ENCODE data around the gene SPOCD1. TPM values are rescaled to one million over a fixed set of nuclear protein-coding genes. Genes with fewer than 3 reads are reported as not detected.

Gene SPOCD1
- total RNA-seq, 2 experiments from 2014 or later: 0.79 to 0.91 TPM

DNA sequence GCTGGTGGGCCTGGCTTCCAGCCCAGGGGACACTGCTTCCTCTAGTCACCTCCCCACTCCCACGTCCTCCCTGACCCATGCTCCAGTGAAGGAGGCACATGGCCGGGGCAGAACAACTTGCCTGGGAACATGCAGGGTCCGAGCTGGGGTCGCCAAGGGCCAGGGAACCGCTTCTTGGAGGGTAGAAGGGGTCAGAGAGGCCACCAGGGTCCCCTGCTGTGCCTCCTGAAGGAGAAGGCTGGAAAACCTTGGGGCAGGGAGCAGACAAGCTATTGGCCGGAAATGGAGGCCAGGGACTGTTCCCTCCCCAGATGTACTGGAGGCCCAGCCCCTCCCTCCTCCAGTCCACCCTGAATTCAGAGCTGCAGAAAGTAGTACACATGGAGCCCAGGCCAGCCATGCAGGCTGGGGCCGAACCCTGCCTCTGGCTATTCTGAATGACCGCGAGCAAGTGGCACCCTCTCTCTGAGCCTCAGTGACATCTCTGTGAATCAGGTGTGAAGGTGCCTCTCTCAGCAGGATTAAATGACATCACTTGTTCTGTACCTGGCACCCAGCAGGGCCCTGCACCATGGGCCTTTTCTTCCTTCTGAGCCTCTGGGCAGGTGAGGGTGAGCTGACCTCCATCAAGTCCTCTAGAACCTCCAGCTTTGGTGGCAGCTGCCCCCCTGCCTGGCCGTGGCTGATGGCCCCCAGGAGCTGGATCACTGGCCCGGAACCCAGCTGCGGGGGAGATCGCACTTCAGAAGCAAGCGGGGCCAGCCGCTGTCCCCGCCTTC lies 15.7 kb downstream of the SPOCD1 start:
- intact Hi-C loops (cut with DNase I, micrococcal nuclease): no loop called here
- ATAC-seq (no peak), DNase-seq (peak; percentile 4)
- Mint-ChIP-seq H3K27me3 (no peaks in the 10 kb centered on the region), H3K9me3 (ENCODE audit: low read depth) (no peaks in the 10 kb centered on the region), H3K4me1 (peaks cover 19% of the 10 kb centered on the region), H3K27ac (no peak overlapping the region), H3K4me3 (no peak overlapping the region), H3K36me3 (ENCODE audit: low read depth) (no peaks in the 10 kb centered on the region)
- POLR2A ChIA-PET: no interaction called here
- CTCF ChIA-PET: interaction anchor here (1.2 kb wide), 1 partner anchor 35 kb away, joined by 3 read pairs; no protein-coding TSS in a partner anchor

DNA sequence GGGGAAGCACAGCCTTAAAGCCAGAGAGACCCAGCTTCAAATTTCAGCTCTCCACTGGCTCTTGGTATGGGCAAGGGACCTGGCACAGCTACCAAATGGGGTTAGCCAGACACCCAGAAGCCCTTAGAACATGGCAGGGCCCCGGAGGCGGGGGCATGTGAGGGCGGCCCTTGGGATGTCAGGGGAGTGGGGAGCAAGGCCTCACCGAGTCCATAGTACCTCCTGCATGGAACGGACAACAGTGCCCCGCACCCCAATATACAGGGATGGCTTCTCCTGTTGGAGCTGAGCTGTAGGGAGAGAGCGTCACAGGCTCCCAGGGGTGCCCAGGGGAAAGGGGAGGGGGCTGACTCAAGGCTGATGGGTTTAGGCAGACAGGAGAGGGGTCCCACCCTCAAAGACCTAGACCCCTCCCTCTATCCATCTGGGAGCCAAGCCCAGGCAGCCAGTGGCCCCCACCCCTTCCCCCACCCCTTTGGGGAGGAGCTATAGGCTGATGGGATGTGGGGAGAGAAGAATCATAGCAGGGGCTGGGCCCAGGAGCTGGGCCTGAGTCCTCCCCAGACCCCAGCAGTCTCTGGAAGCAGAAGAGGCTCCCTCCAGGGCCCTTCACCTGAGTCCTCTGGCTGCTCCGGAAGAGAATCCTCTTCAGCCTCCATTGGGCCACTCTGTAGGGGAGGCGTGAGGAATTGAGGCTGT lies 16.5 kb downstream of the SPOCD1 start:
- DNase-seq: peak; percentile 5
- Mint-ChIP-seq H3K36me3 (ENCODE audit: low read depth) (no peaks in the 10 kb centered on the region), H3K27me3 (no peaks in the 10 kb centered on the region), H3K4me1 (peaks cover 19% of the 10 kb centered on the region), H3K9me3 (ENCODE audit: low read depth) (no peaks in the 10 kb centered on the region), H3K4me3 (no peak overlapping the region), H3K27ac (no peak overlapping the region)
- CTCF ChIA-PET: interaction anchor here (1.2 to 2.7 kb wide), 2 partner anchors 10 to 34 kb away, joined by 3 to 16 read pairs; no protein-coding TSS in a partner anchor
- peak; percentile 6 for ATAC-seq
- intact Hi-C loops (cut with DNase I, micrococcal nuclease): no loop called here
- POLR2A ChIA-PET: interaction anchor here (0.6 kb wide), 1 partner anchor 308 kb away, joined by 3 read pairs; the partner anchor contains the start of gene KPNA6

DNA sequence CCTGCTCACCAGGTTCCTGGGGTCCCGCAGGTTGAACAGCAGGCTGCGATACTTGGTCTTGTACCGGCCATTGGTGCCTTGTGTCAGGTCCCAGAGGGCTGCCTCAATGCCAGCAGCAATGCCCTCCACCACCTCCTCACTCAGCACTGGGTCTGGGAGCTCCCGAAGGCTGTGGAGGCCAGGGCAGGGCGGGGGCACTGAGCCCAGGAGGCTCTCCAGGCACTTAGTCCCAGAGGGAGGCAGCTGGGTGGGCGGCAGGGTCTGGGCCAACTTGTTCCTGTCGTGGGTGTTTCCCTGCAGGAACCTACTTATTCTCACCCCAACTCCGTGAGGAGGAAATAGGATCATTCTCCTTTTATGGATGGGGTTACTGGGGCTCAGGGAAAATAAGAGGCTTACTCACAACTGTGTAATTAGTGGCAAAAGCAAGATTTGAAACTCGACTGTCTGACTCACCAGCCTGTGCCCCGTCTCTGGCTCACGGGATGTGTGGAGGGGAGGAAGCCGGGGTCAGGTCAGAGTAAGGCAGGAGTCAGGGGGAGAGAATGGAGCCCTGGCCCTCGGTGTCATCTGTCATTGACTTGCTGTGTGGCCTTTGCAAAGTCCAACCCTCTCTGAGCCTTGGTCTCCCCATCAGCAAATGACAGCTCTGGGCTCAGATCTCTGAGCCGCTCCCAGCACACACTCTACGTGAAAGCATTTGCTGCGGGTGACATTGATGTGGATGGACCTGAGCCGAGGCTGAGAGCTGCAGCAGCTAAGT lies 17.2 kb downstream of the SPOCD1 start:
- ATAC-seq (peak; percentile 98), DNase-seq (peak; percentile 72)
- Mint-ChIP-seq H3K4me1 (peaks cover 17% of the 10 kb centered on the region), H3K4me3 (no peak overlapping the region), H3K9me3 (ENCODE audit: low read depth) (no peaks in the 10 kb centered on the region), H3K27ac (no peak overlapping the region), H3K27me3 (no peaks in the 10 kb centered on the region), H3K36me3 (ENCODE audit: low read depth) (no peaks in the 10 kb centered on the region)
- intact Hi-C loops (cut with DNase I, micrococcal nuclease): no loop called here
- CTCF ChIA-PET: interaction anchor here (0.9 to 2.7 kb wide), 3 partner anchors 9 to 36 kb away, joined by 3 to 16 read pairs (median 4); no protein-coding TSS in a partner anchor
- POLR2A ChIA-PET: interaction anchor here (0.6 kb wide), 1 partner anchor 309 kb away, joined by 3 read pairs; the partner anchor contains the start of gene KPNA6

DNA sequence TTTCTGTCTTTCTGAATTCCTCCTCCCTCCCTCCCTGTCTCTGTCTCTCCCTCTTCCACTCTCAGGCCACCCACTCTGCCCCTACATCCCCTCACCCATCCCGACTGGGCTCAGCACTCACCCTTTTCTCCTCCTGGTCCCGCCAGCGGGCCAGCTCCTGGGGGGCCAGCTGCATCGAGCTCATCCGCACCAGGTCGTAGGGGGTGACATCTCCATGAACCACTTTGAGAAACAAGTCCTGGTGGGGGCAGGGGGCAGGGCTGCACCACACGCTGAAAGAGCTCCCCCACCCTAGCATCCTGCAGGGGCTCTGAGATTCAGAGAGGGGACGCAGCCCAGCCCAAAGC lies 17.8 kb downstream of the SPOCD1 start:
- intact Hi-C loops (cut with DNase I, micrococcal nuclease): no loop called here

DNA sequence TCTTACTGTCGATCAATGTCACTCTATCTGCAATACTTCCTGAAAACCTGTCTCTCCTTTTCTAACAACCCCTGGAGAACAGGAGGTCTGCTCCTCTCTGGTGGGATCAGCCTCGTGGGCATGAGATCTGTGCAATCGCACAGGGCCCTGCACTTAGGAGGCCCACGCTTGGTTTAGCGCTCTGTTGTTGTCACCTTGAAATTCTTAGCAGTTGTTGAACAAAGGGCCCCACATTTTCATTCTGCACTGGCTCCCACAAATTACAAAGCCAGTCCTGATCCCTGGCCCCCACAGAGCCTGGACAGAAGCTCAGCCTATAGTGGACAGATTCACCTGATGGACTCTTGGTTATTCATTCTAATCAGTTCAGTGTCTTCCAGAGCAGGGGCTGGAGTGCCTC lies 18.6 kb downstream of the SPOCD1 start:
- intact Hi-C loops (cut with DNase I, micrococcal nuclease): no loop called here
- H3K9me3 Mint-ChIP-seq (ENCODE audit: low read depth): no peaks in the 10 kb centered on the region
- no peaks in the 10 kb centered on the region for H3K27me3 Mint-ChIP-seq
- CTCF ChIA-PET: interaction anchor here (0.6 to 2.7 kb wide), 3 partner anchors 7 to 138 kb away, joined by 3 to 16 read pairs (median 3); no protein-coding TSS in a partner anchor
- H3K27ac Mint-ChIP-seq: no peak overlapping the region
- no peak overlapping the region for H3K4me3 Mint-ChIP-seq
- DNase-seq (peak; percentile 3), ATAC-seq (no peak)
- H3K4me1 Mint-ChIP-seq: peaks cover 10% of the 10 kb centered on the region
- H3K36me3 Mint-ChIP-seq (ENCODE audit: low read depth): no peaks in the 10 kb centered on the region
- POLR2A ChIA-PET: no interaction called here

More for the DNA sequence above, 17.8 kb downstream of the SPOCD1 start:
- ChIA-PET POLR2A (no interaction called here), CTCF (interaction anchor here (0.6 to 2.7 kb wide), 5 partner anchors 8 to 146 kb away, joined by 3 to 16 read pairs (median 4); no protein-coding TSS in a partner anchor)
- H3K4me1 Mint-ChIP-seq: peaks cover 16% of the 10 kb centered on the region
- no peaks in the 10 kb centered on the region for H3K27me3 Mint-ChIP-seq
- ATAC-seq: no peak
- no peak overlapping the region for H3K27ac Mint-ChIP-seq
- no peak for DNase-seq
- H3K36me3 Mint-ChIP-seq (ENCODE audit: low read depth): no peaks in the 10 kb centered on the region
- no peak overlapping the region for H3K4me3 Mint-ChIP-seq
- no peaks in the 10 kb centered on the region for H3K9me3 Mint-ChIP-seq (ENCODE audit: low read depth)

DNA sequence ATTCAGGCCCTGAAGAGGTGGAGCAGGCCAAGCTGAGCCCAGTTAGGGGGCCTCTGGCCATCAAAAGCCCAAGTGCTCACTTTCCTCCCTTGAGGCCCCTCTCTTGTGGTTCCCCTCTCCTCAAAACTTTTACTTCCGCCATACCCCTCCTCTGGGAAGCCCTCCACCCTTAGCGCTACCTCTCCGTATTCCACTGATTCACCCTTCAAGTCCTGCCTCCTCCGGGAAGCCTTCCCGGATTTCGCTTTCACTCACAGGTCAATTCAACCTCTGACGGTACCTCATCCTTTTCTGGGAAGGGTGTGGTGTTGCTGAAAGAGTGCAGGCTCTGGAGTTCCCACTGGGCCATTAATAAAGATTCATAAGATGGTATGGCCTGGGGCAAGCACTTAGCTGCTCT lies 19.1 kb downstream of the SPOCD1 start:
- no peak for ATAC-seq
- H3K27me3 Mint-ChIP-seq: no peaks in the 10 kb centered on the region
- no peak for DNase-seq
- ChIA-PET POLR2A (no interaction called here), CTCF (interaction anchor here (2.7 kb wide), 1 partner anchor 7 kb away, joined by 16 read pairs; no protein-coding TSS in a partner anchor)
- no peak overlapping the region for H3K4me3 Mint-ChIP-seq
- no peaks in the 10 kb centered on the region for H3K9me3 Mint-ChIP-seq (ENCODE audit: low read depth)
- intact Hi-C loops (cut with DNase I, micrococcal nuclease): no loop called here
- no peak overlapping the region for H3K27ac Mint-ChIP-seq
- no peaks in the 10 kb centered on the region for H3K36me3 Mint-ChIP-seq (ENCODE audit: low read depth)
- peaks cover 10% of the 10 kb centered on the region for H3K4me1 Mint-ChIP-seq

DNA sequence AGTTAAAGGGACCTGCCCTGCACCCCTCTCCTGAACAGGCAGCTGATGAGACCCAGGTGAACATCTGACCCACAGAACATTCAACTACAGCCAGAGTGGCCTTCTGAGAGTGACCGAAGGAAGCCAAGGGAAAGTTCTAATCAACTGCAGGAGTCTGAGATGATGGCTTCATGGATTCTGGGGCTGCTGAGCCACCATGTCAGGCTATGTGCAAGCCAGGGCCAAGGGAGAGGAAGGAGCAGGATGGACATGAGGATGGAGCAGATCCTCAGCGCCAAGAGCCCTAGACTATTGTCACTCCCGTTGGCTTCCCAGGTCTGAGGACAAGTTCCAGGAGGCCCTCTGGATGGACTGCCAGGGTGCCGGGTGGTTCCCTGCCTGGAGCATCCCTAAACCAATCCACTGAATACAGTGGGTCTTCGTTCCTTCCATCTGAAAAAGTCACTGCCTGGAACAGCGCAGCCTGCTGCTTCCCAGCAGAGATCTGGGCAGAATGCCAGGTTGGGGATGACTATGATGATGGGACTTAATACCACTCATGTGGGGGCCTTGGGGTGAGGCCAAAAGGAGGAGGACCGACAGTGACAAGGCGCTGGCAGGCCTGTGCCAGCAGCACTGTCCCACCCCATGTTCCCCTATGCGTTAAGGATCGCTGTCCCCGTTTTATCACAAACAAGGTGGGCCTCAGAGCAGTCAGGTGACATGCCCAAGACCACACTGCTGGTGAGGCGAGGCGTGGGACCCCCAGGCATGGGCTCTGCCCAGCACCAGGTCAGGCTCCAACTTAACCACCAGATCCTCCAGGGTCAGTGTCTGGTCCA lies 19.8 kb downstream of the SPOCD1 start:
- Mint-ChIP-seq H3K27me3 (no peaks in the 10 kb centered on the region), H3K4me3 (no peak overlapping the region), H3K27ac (no peak overlapping the region), H3K9me3 (ENCODE audit: low read depth) (no peaks in the 10 kb centered on the region), H3K36me3 (ENCODE audit: low read depth) (no peaks in the 10 kb centered on the region), H3K4me1 (peaks cover 10% of the 10 kb centered on the region)
- ChIA-PET POLR2A (no interaction called here), CTCF (no interaction called here)
- DNase-seq (peak; percentile 7), ATAC-seq (no peak)
- intact Hi-C loops (cut with DNase I, micrococcal nuclease): no loop called here

DNA sequence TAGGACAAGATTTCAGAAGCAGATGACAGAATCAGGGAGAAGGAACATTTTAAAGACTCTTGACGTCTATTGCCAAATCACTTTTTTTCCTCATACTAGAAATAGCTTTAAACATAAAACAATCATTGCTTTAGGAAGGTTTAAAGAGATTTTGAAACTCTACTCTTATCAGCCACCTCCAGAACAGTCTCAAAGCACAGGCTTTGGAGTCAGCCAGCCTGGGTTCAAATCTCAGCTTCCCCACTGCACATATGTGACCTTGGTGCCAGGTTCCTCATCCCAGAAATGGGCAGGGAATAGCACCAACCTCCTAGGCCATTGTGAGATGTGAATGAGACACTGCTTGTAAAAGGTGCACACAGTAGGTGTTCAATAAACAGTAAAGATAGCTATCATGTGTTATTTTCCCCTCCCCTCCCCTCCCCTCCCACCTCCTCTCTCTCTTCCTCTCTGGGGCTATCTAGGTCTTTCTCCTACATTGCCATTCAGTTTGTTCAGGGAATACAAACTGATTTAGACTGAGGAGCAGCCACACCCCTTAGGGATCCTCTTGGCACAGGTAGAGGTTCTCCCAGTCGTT lies 20.6 kb downstream of the SPOCD1 start:
- Mint-ChIP-seq H3K4me1 (peaks cover 10% of the 10 kb centered on the region), H3K36me3 (ENCODE audit: low read depth) (no peaks in the 10 kb centered on the region), H3K4me3 (no peak overlapping the region), H3K27ac (no peak overlapping the region), H3K9me3 (ENCODE audit: low read depth) (no peaks in the 10 kb centered on the region), H3K27me3 (no peaks in the 10 kb centered on the region)
- POLR2A ChIA-PET: no interaction called here
- ATAC-seq (no peak), DNase-seq (no peak)
- intact Hi-C loops (cut with DNase I, micrococcal nuclease): no loop called here
- CTCF ChIA-PET: no interaction called here

DNA sequence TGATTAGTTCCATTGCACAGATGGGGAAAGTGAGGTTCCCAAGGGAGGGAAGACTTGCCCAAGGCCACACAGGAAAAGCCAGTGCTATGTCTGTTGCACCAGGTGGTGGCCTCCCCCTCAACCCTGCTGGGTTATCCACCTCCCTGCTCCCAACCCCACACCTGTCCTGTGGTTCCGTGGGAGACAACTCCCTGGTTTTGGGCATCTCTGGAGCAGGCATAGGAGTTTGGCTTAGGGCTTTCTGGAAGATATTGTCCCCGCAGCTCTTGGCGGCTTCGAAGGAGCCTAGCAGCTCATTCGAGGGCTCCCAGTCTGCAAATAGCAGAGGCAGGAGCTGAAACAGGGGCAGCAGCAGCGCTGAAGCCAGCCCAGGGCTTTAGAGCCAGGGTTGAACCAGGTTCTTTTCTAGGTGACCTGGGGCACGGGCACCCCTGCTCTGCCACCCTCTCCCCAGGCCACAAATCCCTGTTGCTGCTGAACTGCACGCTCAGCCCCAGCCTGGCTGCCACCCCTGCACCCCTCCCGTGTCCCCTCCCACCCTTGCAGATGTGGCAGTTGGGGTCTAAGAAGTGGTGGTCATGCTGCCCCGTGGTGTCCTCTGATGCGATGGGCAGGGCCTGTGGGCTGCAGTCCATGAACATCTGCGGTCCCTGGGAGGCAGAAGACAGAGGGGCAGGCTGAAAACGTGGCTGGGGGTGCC lies 22.1 kb downstream of the SPOCD1 start:
- no peaks in the 10 kb centered on the region for H3K27me3 Mint-ChIP-seq
- peak; percentile 2 for DNase-seq
- no peak for ATAC-seq
- intact Hi-C loops (cut with DNase I, micrococcal nuclease): no loop called here
- H3K4me3 Mint-ChIP-seq: no peak overlapping the region
- ChIA-PET CTCF (no interaction called here), POLR2A (no interaction called here)
- H3K4me1 Mint-ChIP-seq: peaks cover 12% of the 10 kb centered on the region
- no peak overlapping the region for H3K27ac Mint-ChIP-seq
- H3K9me3 Mint-ChIP-seq (ENCODE audit: low read depth): no peaks in the 10 kb centered on the region
- no peaks in the 10 kb centered on the region for H3K36me3 Mint-ChIP-seq (ENCODE audit: low read depth)

DNA sequence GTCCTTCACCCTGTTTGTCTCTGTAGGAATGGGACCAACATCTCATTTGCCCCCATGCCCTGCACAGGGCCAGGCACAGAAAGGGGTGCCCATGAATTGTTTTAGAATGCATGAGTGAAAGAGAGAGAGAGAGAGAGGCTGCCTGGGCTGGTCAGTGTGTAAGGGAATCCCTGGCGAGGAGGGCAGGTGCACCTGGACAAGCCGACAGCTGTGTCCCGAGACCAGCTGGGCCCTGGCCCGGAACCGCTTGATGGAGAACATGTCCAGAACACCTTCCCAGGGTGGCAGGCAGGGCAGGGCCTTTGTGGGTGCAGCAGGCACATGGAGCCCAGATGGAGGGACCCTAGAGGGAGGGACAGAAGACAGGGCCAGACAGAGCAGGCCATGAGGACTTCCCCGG lies 22.7 kb downstream of the SPOCD1 start:
- no peak for ATAC-seq

More for the DNA sequence above, 22.7 kb downstream of the SPOCD1 start:
- Mint-ChIP-seq H3K4me1 (peaks cover 10% of the 10 kb centered on the region), H3K36me3 (ENCODE audit: low read depth) (no peaks in the 10 kb centered on the region), H3K27ac (no peak overlapping the region), H3K9me3 (ENCODE audit: low read depth) (no peaks in the 10 kb centered on the region), H3K4me3 (no peak overlapping the region), H3K27me3 (no peaks in the 10 kb centered on the region)
- POLR2A ChIA-PET: no interaction called here
- DNase-seq: peak; percentile 4
- intact Hi-C loops (cut with DNase I, micrococcal nuclease): no loop called here
- CTCF ChIA-PET: no interaction called here
